Iris pigment epithelial cell (primary cell): Measurements from ENCODE around the gene FLVCR1.
"Not testable (repeated sequence)": the region's sequence is repeated elsewhere in the genome, so short reads cannot be mapped to it uniquely, and the experiment has no call there.

Experiments used
- DNase-seq: peaks from one replicate; pipeline ENCODE4 v3.0.0-alpha.2; 2011; ENCODE audit warnings: low read depth

Gene FLVCR1

DNA sequence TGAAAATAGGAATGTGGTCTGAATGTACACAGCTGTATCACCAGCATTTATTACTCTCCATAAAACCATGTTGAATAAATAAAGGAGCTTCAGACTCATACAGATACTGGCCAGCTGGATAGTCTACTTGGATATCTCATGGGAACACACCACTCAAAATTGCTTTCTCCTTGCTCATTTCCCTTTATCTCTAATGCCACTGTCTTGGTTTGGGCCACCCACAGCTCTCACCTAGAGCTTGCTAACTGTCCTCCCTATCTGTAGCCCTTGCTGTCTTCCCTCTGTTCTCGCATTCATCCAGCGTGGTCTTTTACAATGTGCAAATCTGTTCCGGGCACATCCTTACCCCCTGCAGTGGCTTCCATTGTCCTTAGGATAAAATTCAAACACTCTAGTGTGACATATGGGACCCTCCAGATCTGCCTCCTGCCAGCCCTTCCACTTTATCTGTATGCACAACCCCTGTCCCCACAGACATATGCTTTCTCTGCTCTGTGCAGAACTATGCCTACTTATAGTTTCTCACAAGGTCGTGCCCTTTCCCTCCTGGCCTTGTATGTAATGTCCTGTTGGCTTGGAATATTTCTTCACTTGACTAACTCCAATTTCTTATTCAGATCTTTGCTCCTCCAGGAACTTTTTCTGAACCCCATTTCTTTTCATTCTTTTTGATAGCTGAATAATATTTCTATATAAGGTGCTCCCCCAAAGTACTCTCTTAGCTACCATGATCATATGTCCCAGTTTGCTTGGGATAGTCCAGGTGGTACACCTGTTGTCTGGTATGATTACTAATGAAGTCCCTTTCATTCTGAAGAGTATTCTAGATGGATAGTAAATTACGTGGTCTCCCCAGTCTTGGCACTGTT, 2.9 kb downstream of the FLVCR1 start:
- DNase-seq = peak; percentile 26

DNA sequence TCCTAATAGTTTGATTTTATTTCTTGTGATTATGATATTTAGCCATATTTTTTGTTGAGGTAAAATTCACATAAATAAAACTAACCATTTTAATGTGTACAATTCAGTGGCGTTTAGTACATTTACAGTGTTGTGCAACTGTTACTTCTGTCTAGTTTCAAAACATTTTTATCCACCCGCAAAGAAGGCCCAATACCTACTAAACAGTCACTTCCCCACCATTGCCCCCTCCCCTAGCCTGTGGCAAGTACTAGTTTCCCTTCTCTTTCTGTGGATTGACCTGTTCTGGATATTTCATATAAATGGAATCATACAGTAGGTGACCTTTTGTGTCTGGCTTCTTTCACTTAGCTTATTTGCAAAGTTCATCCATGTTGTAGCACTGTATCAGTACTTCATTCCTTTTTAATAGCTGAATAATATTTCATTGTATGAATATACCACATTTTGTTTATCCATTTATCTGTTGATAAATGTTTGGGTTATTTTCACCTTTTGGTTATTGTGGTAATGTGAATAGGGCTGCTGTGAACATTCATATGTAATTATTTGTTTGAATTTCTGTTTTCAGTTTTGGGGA, 4.1 kb downstream of the FLVCR1 start:
- DNase-seq = no peak

DNA sequence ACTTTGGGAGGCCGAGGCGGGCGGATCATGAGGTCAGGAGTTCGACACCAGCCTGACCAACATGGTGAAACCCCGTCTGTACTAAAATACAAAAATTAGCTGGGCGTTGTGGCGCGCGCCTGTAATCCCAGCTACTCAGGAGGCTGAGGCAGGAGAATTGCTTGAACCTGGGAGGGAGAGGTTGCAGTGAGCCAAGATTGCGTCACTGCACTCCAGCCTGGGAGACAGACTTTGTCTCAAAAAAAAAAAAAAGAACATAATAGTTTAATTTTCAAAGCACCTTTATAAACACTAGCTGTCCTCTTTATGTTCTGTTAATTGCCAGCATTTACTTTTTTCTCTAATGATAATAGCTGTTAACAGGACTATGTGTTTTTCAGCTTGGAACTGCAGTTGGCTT, 5.3 kb downstream of the FLVCR1 start:
- not testable (repeated sequence) for DNase-seq

DNA sequence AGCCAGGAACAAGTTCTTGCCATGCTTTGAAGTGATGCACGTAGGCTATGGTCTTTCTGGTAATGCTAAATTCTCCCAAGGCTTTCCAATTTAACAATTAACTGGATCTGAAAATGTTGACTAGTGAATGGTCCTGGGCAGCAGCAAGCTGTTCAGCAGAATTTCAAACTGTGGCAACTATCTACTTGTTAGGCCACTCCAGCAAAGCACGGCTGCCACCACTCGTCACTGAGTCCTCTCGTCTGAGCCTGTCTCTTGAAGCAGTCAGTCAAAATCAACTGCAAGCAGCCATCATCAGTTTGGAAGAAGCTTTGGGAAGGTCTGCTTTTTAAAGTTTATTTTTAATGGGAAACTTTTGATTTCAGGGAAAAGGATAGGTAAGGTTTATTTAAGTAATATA, 6.1 kb downstream of the FLVCR1 start:
- DNase-seq = no peak

DNA sequence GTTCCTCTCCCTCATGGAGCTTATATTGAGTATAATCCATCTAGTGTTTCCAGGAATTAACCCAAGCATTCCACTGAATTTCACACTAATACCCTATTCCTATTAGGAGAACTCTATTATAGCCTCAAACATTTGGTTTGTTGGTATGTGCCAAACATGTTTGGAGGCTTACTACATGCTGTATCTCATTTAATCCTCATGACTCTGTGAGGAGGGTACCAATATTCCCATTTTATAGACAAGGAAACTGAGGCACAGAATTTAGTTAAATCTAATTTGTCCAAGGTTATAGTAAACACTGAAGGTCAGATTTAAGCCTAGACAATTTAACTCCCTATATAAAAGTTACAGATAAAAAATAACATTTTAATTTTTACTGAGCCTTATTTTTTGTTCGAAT, 9.1 kb downstream of the FLVCR1 start:
- no peak for DNase-seq

DNA sequence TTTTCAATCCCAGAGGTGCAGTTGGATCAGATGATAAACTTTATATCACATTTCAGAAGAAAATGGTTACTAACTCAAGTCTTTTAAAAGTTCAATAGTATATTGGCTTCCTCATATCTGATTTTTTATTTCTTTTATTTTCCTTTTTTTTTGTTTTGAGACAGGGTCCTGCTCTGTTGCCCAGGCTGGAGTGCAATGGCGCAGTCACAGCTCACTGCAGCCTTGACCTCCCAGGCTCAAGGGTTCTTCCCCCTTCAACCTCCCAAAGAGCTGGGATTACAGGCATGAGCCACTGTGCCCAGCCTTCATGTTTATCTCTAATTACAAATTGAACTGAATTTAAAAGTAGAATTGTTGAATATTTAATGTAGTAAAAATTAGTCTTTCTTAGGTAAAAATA, 13.9 kb downstream of the FLVCR1 start:
- no peak for DNase-seq

DNA sequence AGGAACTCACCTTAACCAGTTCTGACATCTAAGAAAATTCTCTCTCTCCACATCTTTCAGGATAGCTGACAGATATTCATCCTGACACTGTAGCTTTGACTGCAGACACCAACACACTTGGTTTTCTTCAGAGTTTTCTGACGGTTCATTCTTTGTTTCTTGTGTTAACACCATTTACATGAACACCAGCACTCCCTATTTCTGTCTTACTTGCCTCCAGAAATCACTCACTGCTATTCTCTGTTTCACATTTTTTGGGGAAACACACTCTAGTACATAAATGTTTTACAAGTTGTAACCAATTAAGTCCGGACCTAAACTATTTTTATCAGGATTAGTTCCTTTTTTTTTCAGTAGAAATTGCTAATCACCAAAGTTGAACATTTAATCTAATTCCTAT, 15.4 kb downstream of the FLVCR1 start:
- DNase-seq = no peak

DNA sequence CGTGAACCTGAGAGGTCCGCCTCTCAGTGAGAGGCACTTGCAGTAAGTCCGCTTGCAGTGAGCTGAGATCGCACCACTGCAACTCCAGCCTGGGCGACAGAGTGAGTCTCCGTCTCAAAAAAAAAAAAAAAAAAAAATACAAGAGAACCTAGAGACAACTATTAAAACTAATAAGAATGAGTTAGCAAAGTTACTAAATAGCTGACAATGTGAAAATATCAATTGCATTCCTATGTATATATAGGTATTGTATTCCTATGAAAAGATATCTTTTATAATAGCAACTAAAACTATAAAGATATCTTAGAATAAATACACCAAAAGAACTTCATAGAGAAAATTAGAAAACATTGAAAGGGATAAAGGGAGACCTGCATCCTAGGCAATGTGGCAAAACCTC, 20.3 kb downstream of the FLVCR1 start:
- DNase-seq = no peak

DNA sequence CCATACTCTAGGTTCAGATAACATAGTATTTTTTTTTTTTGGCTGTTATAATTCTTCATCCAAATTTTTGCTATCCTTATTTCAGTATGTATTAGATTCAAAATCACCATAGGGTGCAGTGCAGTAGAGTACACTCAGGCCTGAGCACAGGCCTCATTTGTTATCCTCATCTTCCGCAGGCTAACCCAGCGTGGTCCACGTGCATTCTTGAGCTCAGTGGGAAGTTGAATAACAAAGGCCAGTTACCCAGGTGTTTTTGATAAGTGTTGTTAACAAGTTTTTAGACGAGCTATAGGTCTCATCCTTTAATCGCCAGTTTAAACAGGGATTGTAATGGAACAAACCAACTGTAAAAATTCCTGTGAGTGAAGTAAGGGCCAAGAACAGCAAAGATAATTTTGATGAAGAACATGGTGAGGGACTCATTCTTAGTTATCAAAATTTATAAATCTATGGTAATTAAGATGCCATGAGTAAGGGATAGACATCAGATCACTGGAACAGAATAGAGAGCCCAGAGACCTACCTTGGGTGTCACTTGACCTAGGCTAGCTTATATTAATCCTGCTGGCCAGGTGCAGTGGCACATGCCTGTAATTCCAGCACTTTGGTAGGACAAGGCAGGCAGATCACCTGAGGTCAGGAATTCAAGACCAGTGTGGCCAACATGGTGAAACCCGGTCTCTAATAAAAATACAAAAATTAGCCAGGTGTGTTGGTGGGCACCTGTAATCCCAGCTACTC, 22.0 kb downstream of the FLVCR1 start:
- DNase-seq = no peak

DNA sequence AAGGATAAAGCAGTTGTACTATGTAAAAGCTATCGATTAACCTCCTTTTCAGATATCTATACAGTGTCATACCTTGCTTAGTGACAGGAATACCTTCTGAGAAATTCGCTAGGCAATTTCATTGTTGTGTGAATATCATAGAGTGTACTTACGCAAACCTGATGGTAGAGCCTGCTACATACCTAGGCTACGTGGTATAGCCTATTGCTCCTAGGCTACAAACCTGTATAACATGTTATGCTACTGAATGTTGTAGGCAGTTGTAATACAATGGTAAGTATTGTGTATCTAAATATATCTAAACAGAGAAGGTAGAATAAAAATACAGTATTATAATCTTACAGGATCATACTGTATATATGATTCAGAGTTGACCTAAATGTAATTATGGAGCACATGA, 26.5 kb downstream of the FLVCR1 start:
- no peak for DNase-seq

DNA sequence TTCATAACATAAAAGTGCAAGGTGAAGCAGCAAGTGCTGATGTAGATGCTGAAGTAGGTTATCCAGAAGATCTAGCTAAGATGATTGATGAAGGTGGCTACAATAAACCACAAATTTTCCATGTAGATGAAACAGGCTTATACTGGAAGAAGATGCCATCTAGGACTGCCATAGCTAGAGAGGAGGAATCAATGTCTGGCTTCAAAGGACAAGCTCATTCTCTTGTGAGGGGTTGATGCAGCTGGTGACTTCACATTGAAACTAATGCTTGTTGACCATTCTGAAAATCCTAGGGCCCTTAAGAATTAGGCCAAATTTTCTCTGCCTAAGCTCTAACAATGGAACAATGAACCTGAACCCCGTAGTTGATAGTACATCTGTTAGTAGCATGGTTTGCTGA, 34.0 kb downstream of the FLVCR1 start:
- no peak for DNase-seq

DNA sequence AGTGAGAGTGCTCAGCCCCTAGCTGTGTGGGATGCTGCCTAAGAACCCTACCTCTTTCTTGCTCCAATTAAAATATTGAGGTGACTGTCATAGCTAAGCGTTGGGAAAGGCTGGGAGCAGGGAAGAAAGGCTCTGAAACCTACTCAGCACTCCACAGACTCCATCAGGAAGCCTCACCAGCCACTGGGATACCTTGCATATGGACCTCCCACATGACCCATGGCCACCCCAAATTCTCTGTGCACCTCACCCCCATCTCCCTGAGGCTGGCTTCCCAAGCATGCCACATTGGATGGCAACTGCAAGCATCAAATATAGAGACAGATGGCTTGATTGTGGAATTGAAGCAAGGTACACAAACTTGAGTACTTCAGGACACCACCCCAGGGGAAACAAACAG, 41.8 kb downstream of the FLVCR1 start:
- DNase-seq = no peak

DNA sequence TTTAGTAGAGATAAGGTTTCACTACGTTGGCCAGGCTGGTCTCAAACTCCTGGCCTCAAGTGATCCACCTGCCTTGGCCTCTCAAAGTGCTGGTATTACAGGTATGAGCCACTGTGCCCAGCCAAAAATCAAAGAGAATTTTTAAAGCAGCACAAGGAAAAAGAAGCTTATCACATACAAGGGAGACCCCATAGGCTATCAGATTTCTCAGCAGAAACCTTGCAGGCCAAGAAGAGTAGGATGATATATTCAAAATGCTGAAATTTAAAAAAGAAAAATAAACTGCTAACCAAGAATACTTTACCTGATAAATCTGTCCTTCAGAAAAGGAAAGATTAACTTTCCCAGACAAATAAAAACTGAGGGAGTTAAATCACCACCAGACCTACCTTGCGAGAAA, 43.2 kb downstream of the FLVCR1 start:
- no peak for DNase-seq

DNA sequence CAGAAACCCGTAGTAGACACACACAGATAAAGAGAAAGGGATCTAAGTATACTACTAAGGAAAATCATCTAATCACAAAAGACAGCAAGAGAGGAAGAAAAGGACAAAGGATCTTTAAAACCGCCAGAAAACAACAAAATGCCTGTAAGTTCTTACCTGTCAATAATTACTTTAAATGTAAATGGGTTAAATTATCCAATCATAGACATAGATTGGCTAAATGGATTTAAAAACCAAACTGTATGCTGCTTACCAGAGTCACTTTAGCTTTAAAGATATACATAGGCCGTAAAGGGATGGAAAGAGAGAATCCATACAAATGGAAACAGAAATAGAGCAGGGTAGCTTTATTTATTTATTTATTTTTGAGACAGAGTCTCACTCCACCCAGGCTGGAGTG, 44.0 kb downstream of the FLVCR1 start:
- no peak for DNase-seq

DNA sequence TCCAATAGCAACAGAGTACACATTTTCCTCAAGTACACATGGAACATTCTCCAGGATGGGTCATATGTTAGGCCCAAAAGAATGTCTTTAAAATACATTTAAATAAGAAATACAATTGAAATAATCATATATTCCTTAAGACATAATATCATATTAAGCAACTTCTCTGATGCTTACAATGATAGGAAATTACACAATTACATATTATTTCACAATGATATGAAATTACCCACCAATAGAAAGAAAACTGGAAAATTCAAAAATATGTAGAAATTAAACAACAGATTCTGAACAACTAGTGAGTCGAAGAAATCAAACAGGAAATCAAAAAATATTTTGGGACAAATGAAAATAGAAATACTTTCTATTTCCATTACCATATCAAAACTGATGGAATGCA, 45.6 kb downstream of the FLVCR1 start:
- peak; percentile 12 for DNase-seq

DNA sequence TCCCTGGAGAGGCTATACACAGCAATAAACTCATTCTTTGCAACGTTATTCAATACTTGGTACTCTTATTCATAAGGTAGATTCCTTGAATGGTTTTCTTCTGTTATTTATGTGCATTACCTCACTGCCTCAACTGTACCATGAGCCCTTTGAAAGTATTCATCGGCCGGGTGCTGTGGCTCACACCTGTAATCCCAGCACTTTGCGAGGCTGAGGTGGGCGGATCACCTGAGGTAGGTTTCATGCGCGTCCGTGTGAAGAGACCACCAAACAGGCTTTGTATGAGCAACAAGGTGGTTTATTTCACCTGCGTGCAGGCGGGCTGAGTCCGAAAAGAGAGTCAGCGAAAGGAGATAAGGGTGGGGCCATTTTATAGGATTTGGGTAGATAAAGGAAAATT, 50.0 kb downstream of the FLVCR1 start:
- DNase-seq = not testable (repeated sequence)

DNA sequence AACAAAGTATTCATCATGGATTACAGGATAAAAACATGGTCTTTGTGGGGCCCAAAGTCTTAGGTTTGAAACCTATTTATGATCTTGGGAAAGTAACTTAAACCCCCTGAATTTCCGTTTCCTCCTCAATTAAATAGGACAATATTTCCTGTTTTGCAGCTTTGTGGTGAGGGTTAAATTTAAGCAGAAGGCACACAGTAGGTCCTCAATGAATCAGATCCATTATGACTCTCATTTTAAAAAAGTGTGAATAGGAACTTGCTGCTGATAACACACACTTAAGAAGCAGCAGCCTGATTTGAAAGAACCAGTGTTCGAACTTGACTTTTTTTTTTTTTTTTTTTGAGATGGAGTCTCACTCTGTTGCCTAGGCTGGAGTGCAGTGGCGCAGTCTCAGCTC, 50.9 kb downstream of the FLVCR1 start:
- no peak for DNase-seq

DNA sequence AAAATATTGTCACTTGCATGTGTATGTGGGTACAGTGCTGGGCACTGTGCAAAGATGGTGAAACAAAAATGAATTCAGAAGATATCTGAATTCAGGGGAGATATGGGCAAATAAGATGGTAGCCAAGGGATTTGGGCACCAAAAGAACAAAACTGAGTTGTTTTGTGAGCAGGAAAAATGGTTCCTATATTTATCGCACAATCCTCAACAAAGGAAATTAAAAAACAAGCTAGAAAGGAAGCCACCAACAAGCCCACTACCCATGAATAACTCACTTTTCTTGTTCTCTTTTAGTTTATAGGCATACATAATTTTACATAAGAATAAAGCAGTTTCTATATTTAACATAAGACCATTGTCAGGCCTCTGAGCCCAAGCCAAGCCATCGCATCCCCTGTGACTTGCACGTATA, 51.6 kb downstream of the FLVCR1 start:
- DNase-seq = no peak

DNA sequence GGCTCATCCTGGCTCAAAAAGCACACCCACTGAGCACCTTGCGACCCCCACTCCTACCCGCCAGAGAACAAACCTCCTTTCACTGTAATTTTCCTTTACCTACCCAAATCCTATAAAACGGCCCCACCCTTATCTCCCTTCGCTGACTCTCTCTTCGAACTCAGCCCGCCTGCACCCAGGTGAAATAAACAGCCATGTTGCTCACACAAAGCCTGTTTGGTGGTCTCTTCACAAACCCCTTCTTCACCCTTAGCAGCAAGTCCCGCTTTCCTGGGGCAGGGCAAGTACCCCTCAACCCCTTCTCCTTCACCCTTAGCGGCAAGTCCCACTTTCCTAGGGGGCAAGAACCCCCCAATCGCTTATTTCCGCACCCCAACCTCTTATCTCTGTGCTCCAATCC, 52.1 kb downstream of the FLVCR1 start:
- DNase-seq = not testable (repeated sequence)

DNA sequence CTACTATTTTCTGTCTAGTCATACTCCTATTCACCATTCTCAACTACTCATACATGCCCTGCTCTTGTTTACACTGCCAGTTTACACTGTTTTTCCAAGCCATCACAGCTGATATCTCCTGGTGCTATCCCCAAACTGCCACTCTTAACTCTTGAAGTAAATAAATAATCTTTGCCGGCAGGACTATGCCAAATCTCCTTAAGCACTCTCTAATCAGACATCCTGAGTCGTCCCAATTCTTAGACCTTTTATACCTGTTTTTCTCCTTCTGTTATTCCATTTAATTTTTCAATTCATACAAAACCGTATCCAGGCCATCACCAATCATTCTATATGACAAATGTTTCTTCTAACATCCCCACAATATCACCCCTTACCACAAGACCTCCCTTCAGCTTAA, 55.6 kb downstream of the FLVCR1 start:
- not testable (repeated sequence) for DNase-seq

DNA sequence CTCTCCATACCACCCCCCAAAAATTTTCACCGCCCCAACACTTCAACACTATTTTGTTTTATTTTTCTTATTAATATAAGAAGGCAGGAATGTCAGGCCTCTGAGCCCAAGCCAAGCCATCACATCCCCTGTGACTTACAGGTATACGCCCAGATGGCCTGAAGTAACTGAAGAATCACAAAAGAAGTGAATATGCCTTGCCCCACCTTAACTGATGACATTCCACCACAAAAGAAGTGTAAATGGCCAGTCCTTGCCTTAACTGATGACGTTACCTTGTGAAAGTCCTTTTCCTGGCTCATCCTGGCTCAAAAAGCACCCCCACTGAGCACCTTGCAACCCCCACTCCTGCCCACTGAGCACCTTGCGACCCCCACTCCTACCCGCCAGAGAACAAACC, 56.0 kb downstream of the FLVCR1 start:
- DNase-seq = not testable (repeated sequence)

DNA sequence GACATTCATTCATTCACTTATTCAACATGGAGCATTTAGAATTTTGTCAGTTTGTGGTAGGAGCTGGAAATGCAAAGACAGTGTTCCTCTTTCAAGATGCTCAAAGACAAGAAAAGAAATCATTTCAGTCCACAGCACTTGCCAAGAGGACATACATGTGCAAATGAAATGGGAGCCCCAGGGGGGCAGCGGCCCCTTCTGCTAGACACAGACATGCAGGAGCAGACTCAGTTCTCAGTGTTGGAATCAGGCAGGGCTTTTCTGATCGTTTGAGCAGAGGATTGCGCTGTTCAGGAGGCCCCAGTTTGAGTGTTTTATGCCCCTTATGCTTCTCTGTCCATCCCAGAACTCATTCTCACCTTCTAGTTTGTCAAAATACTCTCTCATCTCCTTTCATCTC, 56.7 kb downstream of the FLVCR1 start:
- no peak for DNase-seq
